Activated naive CD4-positive, alpha-beta T cell treated with anti-CD3 and anti-CD28 coated beads, Interleukin-2, amount 10 ng/mL, durations not matched to agents 7 days and 5 days (primary cell): Measurements from ENCODE around the gene TYRP1.

ENCODE experiments used
- CTCF ChIA-PET: fragments of 350-600 bp; sonication (Branson Sonifier 250); formaldehyde crosslinking; loops from one replicate; lab custom pipeline; 2021; ENCODE audit warnings: antibody characterized with exemption; lab: Charles Lee
- DNase-seq: peaks from one replicate; pipeline ENCODE4 v3.0.0-alpha.2; 2020
- H3K27ac Mint-ChIP-seq: one replicate; pipeline ENCODE4 v1.8.0; 2021; ENCODE audit warnings: mild to moderate bottlenecking, moderate library complexity, mixed read lengths
- H3K27me3 Mint-ChIP-seq: one replicate; pipeline ENCODE4 v1.8.0; 2021; ENCODE audit warnings: mild to moderate bottlenecking, mixed read lengths
- H3K36me3 Mint-ChIP-seq: one replicate; pipeline ENCODE4 v1.8.0; 2021; ENCODE audit warnings: mixed read lengths
- H3K4me1 Mint-ChIP-seq: one replicate; pipeline ENCODE4 v1.8.0; 2021; ENCODE audit warnings: mixed read lengths
- H3K4me3 Mint-ChIP-seq: one replicate; pipeline ENCODE4 v1.8.0; 2021; ENCODE audit warnings: mild to moderate bottlenecking, moderate library complexity, mixed read lengths
- H3K9me3 Mint-ChIP-seq: one replicate; pipeline ENCODE4 v1.8.0; 2021; ENCODE audit warnings: mixed read lengths

TYRP1 gene, protein sequence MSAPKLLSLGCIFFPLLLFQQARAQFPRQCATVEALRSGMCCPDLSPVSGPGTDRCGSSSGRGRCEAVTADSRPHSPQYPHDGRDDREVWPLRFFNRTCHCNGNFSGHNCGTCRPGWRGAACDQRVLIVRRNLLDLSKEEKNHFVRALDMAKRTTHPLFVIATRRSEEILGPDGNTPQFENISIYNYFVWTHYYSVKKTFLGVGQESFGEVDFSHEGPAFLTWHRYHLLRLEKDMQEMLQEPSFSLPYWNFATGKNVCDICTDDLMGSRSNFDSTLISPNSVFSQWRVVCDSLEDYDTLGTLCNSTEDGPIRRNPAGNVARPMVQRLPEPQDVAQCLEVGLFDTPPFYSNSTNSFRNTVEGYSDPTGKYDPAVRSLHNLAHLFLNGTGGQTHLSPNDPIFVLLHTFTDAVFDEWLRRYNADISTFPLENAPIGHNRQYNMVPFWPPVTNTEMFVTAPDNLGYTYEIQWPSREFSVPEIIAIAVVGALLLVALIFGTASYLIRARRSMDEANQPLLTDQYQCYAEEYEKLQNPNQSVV

DNA sequence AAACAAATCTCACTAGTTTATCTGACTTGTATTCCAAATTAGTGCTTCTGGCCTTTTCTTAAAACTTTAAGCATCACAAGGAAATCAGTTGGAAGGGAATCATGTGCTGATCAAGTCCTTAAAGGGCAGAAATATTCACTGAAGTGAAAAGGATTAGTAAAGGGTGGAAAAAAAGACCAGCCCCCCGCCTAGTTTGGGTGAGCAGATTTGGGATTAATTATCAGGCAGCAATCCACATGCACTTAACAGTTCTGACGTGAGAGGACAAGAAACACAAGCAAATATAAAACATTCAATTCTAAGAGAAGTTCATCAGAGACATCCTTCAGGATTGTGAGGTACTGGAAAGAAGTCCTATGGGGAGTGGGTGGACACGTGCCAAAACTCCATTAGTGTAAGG, at the start of gene TYRP1:
TYRP1 (plus strand) TSS at position 245 of the 400 bp plus-strand sequence. CDS start 612 bp downstream, outside the sequence.
- DNase-seq, result no peak
- Mint-ChIP-seq H3K27me3 (no peaks in the 10 kb centered on the region), H3K9me3 (peaks cover 4% of the 10 kb centered on the region), H3K4me1 (no peaks in the 10 kb centered on the region), H3K36me3 (no peaks in the 10 kb centered on the region), H3K4me3 (no peak within 1 kb of the TSS), H3K27ac (no peak within 1 kb of the TSS)
- CTCF ChIA-PET, result no interaction called here

DNA sequence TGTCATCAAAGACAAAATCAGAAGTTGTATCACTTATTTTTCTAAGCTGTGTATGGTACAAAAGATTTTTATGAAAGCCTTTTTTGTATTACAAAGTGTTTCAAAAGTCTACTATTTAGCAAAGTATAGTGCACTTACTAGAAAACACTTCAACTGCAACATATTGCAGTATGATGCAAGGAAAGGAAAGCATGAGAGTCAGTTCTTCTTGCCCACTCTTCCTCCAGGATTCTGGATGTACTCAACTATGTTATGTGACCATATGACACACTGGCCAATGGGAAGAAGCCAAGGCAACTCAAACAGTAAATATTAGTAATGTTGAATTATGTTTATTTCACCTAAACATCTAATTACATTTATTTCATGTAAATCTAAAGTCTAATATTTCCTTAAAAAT, 49.5 kb upstream of the TYRP1 start:
- Mint-ChIP-seq H3K27me3 (no peaks in the 10 kb centered on the region), H3K4me1 (no peaks in the 10 kb centered on the region), H3K4me3 (no peak overlapping the region), H3K9me3 (peaks cover 3% of the 10 kb centered on the region), H3K36me3 (no peaks in the 10 kb centered on the region), H3K27ac (no peak overlapping the region)
- no peak for DNase-seq
- CTCF ChIA-PET, result no interaction called here

DNA sequence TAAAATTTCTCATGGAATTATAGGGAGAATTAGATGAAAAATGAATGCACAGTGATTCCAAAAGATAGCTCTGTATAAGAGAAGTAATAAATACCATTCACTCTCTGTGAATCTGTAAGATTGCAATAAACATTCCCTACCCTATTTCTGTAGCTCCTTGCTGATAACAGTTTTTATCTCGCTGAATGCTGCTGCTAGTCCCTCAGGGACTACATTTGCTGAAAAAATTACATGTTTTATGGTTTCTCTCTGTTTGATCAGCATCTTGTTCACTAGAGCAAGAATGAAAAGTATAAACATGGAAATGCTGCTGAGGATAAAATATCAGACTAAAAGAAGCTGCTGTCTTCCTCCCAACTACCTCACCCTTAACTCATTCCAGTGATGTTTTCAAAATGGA, 44.3 kb upstream of the TYRP1 start:
- CTCF ChIA-PET, result no interaction called here
- Mint-ChIP-seq H3K4me1 (no peaks in the 10 kb centered on the region), H3K4me3 (no peak overlapping the region), H3K27ac (no peak overlapping the region), H3K36me3 (no peaks in the 10 kb centered on the region), H3K9me3 (peaks cover 3% of the 10 kb centered on the region), H3K27me3 (no peaks in the 10 kb centered on the region)
- no peak for DNase-seq

DNA sequence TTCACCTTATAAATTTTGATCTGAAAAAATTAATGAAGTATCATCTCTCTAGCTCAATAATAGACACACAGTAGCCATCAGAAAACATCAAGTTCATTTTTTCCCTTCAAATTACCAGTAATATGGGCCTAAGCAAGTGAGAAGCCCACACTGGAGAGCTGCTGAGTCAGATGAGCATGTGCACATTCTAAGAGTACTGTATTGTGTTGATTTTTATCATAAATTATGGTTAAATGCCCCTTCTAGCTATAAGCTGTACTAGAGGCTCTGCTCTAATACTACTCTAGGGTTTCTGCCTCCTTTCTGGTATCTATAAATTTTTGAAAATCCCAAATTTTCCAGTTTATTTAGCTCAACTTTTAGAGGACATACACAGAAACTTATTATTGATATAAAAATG, 42.1 kb upstream of the TYRP1 start:
- CTCF ChIA-PET, result no interaction called here

DNA sequence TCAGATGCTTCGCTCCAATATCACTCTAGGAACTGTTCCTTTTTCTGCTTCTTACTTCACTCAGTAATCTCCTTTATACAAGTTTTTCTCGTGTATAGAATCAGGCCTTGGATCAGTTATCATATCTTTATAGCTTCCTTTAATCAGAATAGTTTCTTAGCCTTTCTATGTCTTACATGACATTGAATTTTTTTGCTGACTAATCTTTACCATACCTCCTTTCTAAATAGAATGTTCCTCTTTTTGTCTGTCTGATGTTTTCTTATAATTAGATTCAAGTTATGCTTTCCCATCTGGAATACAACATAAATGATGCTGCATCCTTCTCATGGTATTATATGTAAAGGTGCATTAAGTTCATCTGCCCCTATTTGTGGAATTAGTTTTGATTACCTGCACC, 40.2 kb upstream of the TYRP1 start:
- Mint-ChIP-seq H3K4me3 (no peak overlapping the region), H3K27ac (no peak overlapping the region), H3K4me1 (no peaks in the 10 kb centered on the region), H3K27me3 (no peaks in the 10 kb centered on the region), H3K9me3 (peaks cover 3% of the 10 kb centered on the region), H3K36me3 (no peaks in the 10 kb centered on the region)
- CTCF ChIA-PET, result no interaction called here
- no peak for DNase-seq

More for the DNA sequence above, 42.1 kb upstream of the TYRP1 start:
- peaks cover 3% of the 10 kb centered on the region for H3K9me3 Mint-ChIP-seq
- H3K36me3 Mint-ChIP-seq, result no peaks in the 10 kb centered on the region
- H3K27ac Mint-ChIP-seq, result no peak overlapping the region
- H3K4me3 Mint-ChIP-seq, result no peak overlapping the region
- no peak for DNase-seq
- H3K4me1 Mint-ChIP-seq, result no peaks in the 10 kb centered on the region
- no peaks in the 10 kb centered on the region for H3K27me3 Mint-ChIP-seq

DNA sequence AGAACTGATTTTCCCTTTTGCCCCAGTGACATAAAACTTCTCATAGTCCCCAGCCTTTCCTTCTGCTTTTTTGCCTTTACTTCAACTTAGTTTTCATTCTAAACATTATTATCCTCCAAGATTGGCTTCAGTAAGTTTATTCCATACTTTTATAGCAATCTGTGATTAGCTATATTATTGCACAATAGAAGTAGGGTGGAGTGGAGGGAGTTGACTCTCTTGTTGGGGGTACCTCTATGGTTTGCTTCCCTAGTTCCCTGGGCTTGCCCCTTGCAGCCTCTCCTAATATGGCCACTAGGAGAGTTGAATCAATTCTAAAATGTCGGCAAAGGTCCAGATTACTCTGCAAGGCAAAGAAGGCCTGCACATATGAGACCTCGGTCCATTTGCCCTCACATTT, 36.4 kb upstream of the TYRP1 start:
- DNase-seq, result no peak
- Mint-ChIP-seq H3K4me1 (no peaks in the 10 kb centered on the region), H3K27me3 (no peaks in the 10 kb centered on the region), H3K27ac (no peak overlapping the region), H3K4me3 (no peak overlapping the region), H3K9me3 (peaks cover 10% of the 10 kb centered on the region), H3K36me3 (no peaks in the 10 kb centered on the region)
- CTCF ChIA-PET, result no interaction called here

DNA sequence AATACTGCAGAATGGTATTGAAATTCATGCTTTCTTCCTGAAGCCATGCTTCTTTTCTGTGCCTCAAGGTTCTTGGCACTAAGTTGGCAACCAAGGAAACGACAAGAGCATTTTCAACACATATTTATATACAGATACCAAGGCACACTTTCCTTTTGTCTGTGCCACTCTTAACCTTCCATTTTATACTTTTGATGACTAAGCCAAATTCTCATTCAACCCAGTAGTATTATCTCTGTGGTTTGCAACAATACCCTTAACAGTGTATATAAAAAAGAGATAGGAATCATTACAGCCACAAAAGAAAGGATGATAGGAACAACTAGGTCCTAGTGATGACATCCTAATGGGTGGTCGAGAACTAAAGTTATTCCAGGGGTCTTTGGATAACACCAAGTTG, 36.0 kb upstream of the TYRP1 start:
- no peaks in the 10 kb centered on the region for H3K27me3 Mint-ChIP-seq
- DNase-seq, result no peak
- H3K4me3 Mint-ChIP-seq, result no peak overlapping the region
- no peaks in the 10 kb centered on the region for H3K4me1 Mint-ChIP-seq
- no peaks in the 10 kb centered on the region for H3K36me3 Mint-ChIP-seq
- CTCF ChIA-PET, result no interaction called here
- peaks cover 10% of the 10 kb centered on the region for H3K9me3 Mint-ChIP-seq
- no peak overlapping the region for H3K27ac Mint-ChIP-seq

DNA sequence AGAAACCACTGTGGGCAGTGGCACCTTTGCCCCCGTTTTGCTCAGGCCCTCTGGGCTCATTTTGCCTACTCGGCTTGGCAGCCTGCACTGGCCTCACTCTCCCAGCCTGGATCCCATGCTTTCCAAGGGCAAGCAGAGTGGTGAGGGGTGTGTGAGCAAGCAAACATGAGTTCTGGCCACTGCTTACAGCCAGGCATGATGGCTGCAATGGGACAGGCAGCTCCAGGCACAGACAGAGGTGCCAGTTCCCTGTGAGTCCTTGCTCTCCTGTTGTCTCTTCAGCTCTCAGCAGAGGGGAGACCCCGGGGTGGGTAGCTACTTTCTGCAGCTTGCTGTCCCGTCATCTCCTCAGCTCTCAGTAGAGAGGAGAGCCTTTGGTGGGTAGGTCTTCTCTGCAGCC, 35.2 kb upstream of the TYRP1 start:
- Mint-ChIP-seq H3K4me3 (no peak overlapping the region), H3K36me3 (no peaks in the 10 kb centered on the region), H3K4me1 (no peaks in the 10 kb centered on the region), H3K27ac (no peak overlapping the region), H3K9me3 (peaks cover 10% of the 10 kb centered on the region), H3K27me3 (no peaks in the 10 kb centered on the region)
- CTCF ChIA-PET, result no interaction called here
- no peak for DNase-seq

DNA sequence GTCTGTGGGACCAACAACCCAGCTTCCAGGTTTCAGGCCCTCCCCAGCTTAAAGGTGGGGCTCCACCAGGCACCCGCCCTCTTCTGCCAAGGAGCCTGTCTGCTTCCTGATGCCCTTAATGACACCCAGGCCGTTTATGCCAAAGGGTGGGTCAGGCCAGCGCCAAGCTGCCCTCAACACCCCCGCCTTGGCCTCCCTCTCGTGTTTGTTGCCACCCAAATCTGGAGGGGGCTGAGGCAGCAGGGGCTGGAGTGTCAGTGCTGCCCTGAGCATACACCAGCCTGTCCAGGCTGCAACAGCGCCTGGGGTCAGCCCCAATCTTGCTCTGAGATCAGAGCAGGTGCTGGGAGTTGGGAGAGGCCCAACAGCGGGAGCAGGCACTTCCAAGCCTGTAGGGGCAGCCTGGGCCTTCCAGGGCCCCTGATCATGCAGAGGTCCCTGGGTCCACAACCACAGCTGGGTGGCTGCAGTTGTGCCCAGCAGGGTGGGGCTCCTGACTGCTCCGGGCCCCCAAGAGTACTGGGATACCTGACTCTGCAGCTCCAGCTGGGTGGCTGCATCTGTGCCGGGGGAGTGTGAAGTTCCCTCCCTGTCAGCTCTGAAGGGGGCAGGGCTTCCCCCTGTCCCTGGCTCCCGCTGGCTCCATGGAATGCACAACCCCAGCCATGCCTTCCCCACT, 34.5 kb upstream of the TYRP1 start:
- CTCF ChIA-PET, result no interaction called here
- no peak for DNase-seq
- Mint-ChIP-seq H3K27me3 (no peaks in the 10 kb centered on the region), H3K27ac (no peak overlapping the region), H3K4me1 (no peaks in the 10 kb centered on the region), H3K36me3 (no peaks in the 10 kb centered on the region), H3K9me3 (peaks cover 10% of the 10 kb centered on the region), H3K4me3 (no peak overlapping the region)

DNA sequence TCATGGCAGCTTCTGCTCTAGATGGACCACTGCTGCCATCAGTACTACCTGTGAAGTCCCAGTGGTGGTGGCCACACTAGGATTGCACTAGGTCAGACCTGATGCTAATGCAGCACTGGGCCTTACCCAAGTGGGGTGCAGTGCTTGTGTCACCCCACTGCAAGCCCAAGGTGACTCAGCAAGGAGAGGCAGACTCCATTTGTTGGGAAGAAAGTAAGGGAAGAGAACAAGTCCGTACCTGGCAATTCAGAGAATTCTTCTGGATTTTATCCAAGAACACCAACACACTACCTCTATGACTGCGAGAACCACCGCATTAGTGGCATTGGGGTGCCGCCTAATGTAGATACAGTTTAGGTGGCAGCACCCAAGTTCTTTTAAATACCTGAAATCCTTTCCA, 34.0 kb upstream of the TYRP1 start:
- CTCF ChIA-PET, result no interaction called here
- Mint-ChIP-seq H3K27ac (no peak overlapping the region), H3K4me1 (no peaks in the 10 kb centered on the region), H3K9me3 (peaks cover 10% of the 10 kb centered on the region), H3K27me3 (no peaks in the 10 kb centered on the region), H3K4me3 (no peak overlapping the region), H3K36me3 (no peaks in the 10 kb centered on the region)
- DNase-seq, result no peak

DNA sequence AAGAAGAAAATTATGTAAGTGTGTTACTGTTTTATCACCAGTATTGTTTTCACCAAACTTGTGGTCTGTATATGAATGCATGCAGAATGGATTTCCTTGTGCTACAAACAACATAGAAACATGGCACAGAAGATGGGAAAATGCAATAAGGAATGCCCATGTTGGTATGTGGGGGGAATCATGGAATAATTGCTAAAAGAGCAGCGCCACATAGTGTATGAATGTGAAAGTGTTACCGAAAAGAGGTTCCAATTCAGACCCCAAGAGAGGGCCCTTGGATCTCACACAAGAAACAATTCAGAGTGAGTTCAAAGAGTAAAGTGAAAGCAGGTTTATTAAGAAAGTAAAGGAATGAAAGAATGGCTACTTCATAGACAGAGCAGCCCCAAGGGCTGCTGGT, 26.4 kb upstream of the TYRP1 start:
- no peaks in the 10 kb centered on the region for H3K36me3 Mint-ChIP-seq
- no peak for DNase-seq
- H3K9me3 Mint-ChIP-seq, result peaks cover 5% of the 10 kb centered on the region
- CTCF ChIA-PET, result no interaction called here
- H3K4me3 Mint-ChIP-seq, result no peak overlapping the region
- no peak overlapping the region for H3K27ac Mint-ChIP-seq
- H3K27me3 Mint-ChIP-seq, result no peaks in the 10 kb centered on the region
- no peaks in the 10 kb centered on the region for H3K4me1 Mint-ChIP-seq

DNA sequence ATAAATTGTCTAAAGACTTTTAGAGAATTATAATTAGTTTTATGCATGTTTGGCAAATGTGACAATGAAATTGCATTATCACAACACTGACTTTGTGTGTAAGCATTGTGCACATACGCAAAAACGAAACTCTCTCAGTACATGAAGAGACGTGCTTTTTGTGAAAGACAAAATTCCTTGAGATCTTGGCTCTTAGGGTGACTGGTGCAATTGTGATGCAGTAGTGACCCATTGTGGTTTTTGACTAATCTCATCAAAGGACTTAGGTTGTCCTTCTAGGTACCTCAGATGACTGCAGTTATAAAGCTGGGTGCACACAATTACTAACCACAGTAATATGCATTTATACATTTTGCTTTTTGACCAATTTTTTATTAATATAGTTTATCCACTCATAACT, 25.3 kb upstream of the TYRP1 start:
- DNase-seq, result no peak

DNA sequence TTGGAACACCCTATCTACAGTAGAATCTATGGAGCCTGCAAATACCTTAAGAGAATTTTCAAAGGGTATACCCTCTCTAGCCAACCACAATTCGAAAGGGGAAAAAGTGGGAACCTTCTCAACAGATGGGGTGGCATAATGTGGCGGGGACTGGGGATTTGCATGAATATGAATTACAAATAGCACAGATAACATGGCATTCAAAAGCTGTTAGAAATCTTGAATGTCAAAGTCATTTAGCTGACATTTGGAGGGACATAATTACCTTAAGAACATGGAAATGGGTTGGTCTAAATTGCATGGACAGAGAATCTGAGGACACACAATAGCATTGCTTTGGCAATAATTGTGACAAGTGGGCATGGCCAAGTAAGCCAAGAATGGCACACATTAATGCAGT, 23.2 kb upstream of the TYRP1 start:
- Mint-ChIP-seq H3K9me3 (peaks cover 1% of the 10 kb centered on the region), H3K4me1 (no peaks in the 10 kb centered on the region), H3K36me3 (no peaks in the 10 kb centered on the region), H3K27ac (no peak overlapping the region), H3K4me3 (no peak overlapping the region), H3K27me3 (no peaks in the 10 kb centered on the region)
- DNase-seq, result no peak
- CTCF ChIA-PET, result no interaction called here

More for the DNA sequence above, 25.3 kb upstream of the TYRP1 start:
- H3K27ac Mint-ChIP-seq, result no peak overlapping the region
- no peaks in the 10 kb centered on the region for H3K36me3 Mint-ChIP-seq
- no peak overlapping the region for H3K4me3 Mint-ChIP-seq
- H3K4me1 Mint-ChIP-seq, result no peaks in the 10 kb centered on the region
- H3K9me3 Mint-ChIP-seq, result peaks cover 5% of the 10 kb centered on the region
- CTCF ChIA-PET, result no interaction called here
- no peaks in the 10 kb centered on the region for H3K27me3 Mint-ChIP-seq

DNA sequence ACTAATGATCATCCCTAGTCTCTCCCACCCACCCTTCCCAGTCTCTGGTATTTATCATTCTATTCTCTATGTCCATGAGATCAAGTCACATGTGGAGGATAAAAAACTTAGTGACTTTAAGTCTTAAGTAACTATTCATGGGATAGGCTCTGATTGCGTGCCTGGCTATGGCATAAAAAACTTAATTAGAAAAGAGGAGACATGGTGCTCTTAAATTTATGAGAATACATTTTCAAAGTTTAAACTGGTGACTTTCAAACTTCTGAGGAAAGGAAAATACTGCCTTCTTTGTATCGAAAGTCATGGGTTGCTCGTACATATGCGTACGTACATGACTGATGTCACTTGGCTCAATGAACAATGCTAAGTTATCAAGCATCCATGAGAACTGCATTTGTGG, 18.2 kb upstream of the TYRP1 start:
- CTCF ChIA-PET, result no interaction called here
- Mint-ChIP-seq H3K27ac (no peak overlapping the region), H3K36me3 (no peaks in the 10 kb centered on the region), H3K4me3 (no peak overlapping the region), H3K4me1 (no peaks in the 10 kb centered on the region), H3K9me3 (peaks cover 1% of the 10 kb centered on the region), H3K27me3 (no peaks in the 10 kb centered on the region)
- DNase-seq, result no peak
